HEK293 (cell line): Measurements from ENCODE around the gene CACNA1H.

ENCODE experiments used
- CTCF ChIA-PET: fragments of 350-600 bp; formaldehyde crosslinking; extraction: SDS; loops from one replicate; lab custom pipeline; 2021; ENCODE audit warnings: antibody characterized with exemption; lab: Yijun Ruan, JAX
- POLR2A ChIA-PET: fragments of 300-600 bp; formaldehyde crosslinking; extraction: SDS; loops from one replicate; lab custom pipeline; 2020; ENCODE audit warnings: antibody characterized with exemption, inconsistent platforms; lab: Yijun Ruan, JAX
- H3K27ac ChIP-seq: fragments of 200-500 bp; sonication (Bioruptor generic); 2 replicates; pipeline ENCODE4 v1.5.1; 2014; ENCODE audit warnings: low read depth, low read length, control low read depth, inconsistent platforms; ENCODE audit errors: extremely low read depth
- H3K36me3 ChIP-seq, 2 experiments: fragments of 200-500 bp in 1 of 2; sonication (Bioruptor generic) in 1 of 2; 1 replicate in 1 of 2; 2 replicates in 1 of 2; pipeline ENCODE4 v1.5.1; 2014 to 2017; ENCODE audit warnings: inconsistent platforms in 2 of 2, low read length in 2 of 2; ENCODE audit not compliant: control insufficient read depth in 2 of 2, insufficient read depth in 1 of 2
- H3K4me1 ChIP-seq: fragments of 200-500 bp; sonication (Bioruptor generic); 2 replicates; pipeline ENCODE4 v1.5.1; 2014; ENCODE audit warnings: mild to moderate bottlenecking, low read length, inconsistent platforms; ENCODE audit not compliant: control insufficient read depth, insufficient read depth
- H3K4me3 ChIP-seq: 2 replicates; pipeline ENCODE4 v1.5.1; 2011; ENCODE audit warnings: low read depth, mild to moderate bottlenecking, control low read depth, low read length, moderate library complexity
- H3K9me3 ChIP-seq: fragments of 200-500 bp; sonication (Bioruptor generic); 2 replicates; pipeline ENCODE4 v1.5.1; 2014; ENCODE audit warnings: low read depth, low read length, inconsistent platforms; ENCODE audit not compliant: control insufficient read depth, insufficient read depth
- ATF2 ChIP-seq: fragments of 450-650 bp; formaldehyde crosslinking; IDR thresholded peaks from 2 replicates; pipeline ENCODE4 v1.5.1; 2016; ENCODE audit warnings: missing biosample characterization, missing genetic modification characterization, low read depth
- GLIS1 ChIP-seq: fragments of 450-650 bp; formaldehyde crosslinking; IDR thresholded peaks from 2 replicates; pipeline ENCODE4 v1.5.1; 2016; ENCODE audit warnings: missing biosample characterization, missing genetic modification characterization
- HIC1 ChIP-seq: fragments of 450-650 bp; formaldehyde crosslinking; IDR thresholded peaks from 2 replicates; pipeline ENCODE4 v1.5.1; 2016; ENCODE audit warnings: missing biosample characterization, missing genetic modification characterization
- KLF8 ChIP-seq: fragments of 450-650 bp; formaldehyde crosslinking; IDR thresholded peaks from 2 replicates; pipeline ENCODE4 v1.5.1; 2016; ENCODE audit warnings: missing biosample characterization, missing genetic modification characterization
- OSR2 ChIP-seq: fragments of 450-650 bp; formaldehyde crosslinking; IDR thresholded peaks from 2 replicates; pipeline ENCODE4 v1.5.1; 2016; ENCODE audit warnings: missing biosample characterization, missing genetic modification characterization
- PATZ1 ChIP-seq: fragments of 450-650 bp; formaldehyde crosslinking; IDR thresholded peaks from 2 replicates; pipeline ENCODE4 v1.5.1; 2016; ENCODE audit warnings: missing biosample characterization, missing genetic modification characterization
- SCRT1 ChIP-seq: fragments of 450-650 bp; formaldehyde crosslinking; IDR thresholded peaks from 2 replicates; pipeline ENCODE4 v1.5.1; 2016; ENCODE audit warnings: missing biosample characterization, missing genetic modification characterization, borderline replicate concordance
- SP7 ChIP-seq: fragments of 450-650 bp; formaldehyde crosslinking; IDR thresholded peaks from 2 replicates; pipeline ENCODE4 v1.5.1; 2016; ENCODE audit warnings: missing biosample characterization, missing genetic modification characterization
- ZBTB1 ChIP-seq: fragments of 450-650 bp; formaldehyde crosslinking; IDR thresholded peaks from 2 replicates; pipeline ENCODE4 v1.5.1; 2016; ENCODE audit warnings: missing biosample characterization, missing genetic modification characterization
- ZBTB17 ChIP-seq: fragments of 450-650 bp; formaldehyde crosslinking; IDR thresholded peaks from 2 replicates; pipeline ENCODE4 v1.5.1; 2016; ENCODE audit warnings: missing biosample characterization, missing genetic modification characterization
- ZBTB20 ChIP-seq: fragments of 450-650 bp; formaldehyde crosslinking; IDR thresholded peaks from 2 replicates; pipeline ENCODE4 v1.5.1; 2016; ENCODE audit warnings: missing biosample characterization, missing genetic modification characterization
- ZBTB26 ChIP-seq: fragments of 450-650 bp; formaldehyde crosslinking; optimal IDR thresholded peaks from 2 replicates; pipeline ENCODE3; 2016; ENCODE audit warnings: missing biosample characterization, mild to moderate bottlenecking, missing genetic modification characterization
- ZEB2 ChIP-seq: fragments of 450-650 bp; formaldehyde crosslinking; IDR thresholded peaks from 2 replicates; pipeline ENCODE4 v1.5.1; 2016; ENCODE audit warnings: missing biosample characterization, missing genetic modification characterization
- ZFHX2 ChIP-seq: fragments of 450-650 bp; formaldehyde crosslinking; conservative IDR thresholded peaks from 2 replicates; pipeline ENCODE4 v1.5.1; 2016; ENCODE audit warnings: missing biosample characterization, missing genetic modification characterization
- ZIC2 ChIP-seq: fragments of 450-650 bp; formaldehyde crosslinking; IDR thresholded peaks from 2 replicates; pipeline ENCODE4 v1.5.1; 2016; ENCODE audit warnings: missing biosample characterization, missing genetic modification characterization
- ZNF16 ChIP-seq: fragments of 450-650 bp; formaldehyde crosslinking; IDR thresholded peaks from 2 replicates; pipeline ENCODE4 v1.5.1; 2016; ENCODE audit warnings: low read depth, missing biosample characterization, missing genetic modification characterization
- ZNF184 ChIP-seq: fragments of 450-650 bp; IDR thresholded peaks from 2 replicates; pipeline ENCODE4 v1.5.1; 2018; ENCODE audit warnings: missing biosample characterization, mild to moderate bottlenecking, missing genetic modification characterization
- ZNF248 ChIP-seq: fragments of 450-650 bp; formaldehyde crosslinking; IDR thresholded peaks from 2 replicates; pipeline ENCODE4 v1.5.1; 2017; ENCODE audit warnings: missing biosample characterization, missing genetic modification characterization
- ZNF335 ChIP-seq: fragments of 450-650 bp; formaldehyde crosslinking; conservative IDR thresholded peaks from 2 replicates; pipeline ENCODE4 v1.5.1; 2016; ENCODE audit warnings: missing biosample characterization, missing genetic modification characterization
- ZNF341 ChIP-seq: fragments of 450-650 bp; formaldehyde crosslinking; IDR thresholded peaks from 2 replicates; pipeline ENCODE4; 2016; ENCODE audit warnings: low read depth, missing biosample characterization, missing genetic modification characterization
- ZNF354C ChIP-seq: fragments of 450-650 bp; formaldehyde crosslinking; IDR thresholded peaks from 2 replicates; pipeline ENCODE4 v1.5.1; 2016; ENCODE audit warnings: missing biosample characterization, missing genetic modification characterization, low read depth, borderline replicate concordance
- ZNF394 ChIP-seq: fragments of 450-650 bp; formaldehyde crosslinking; IDR thresholded peaks from 2 replicates; pipeline ENCODE4 v1.5.1; 2016; ENCODE audit warnings: missing biosample characterization, missing genetic modification characterization, mild to moderate bottlenecking, moderate library complexity, borderline replicate concordance
- ZNF404 ChIP-seq: fragments of 450-650 bp; formaldehyde crosslinking; IDR thresholded peaks from 2 replicates; pipeline ENCODE4 v1.5.1; 2017; ENCODE audit warnings: missing biosample characterization, missing genetic modification characterization
- ZNF561 ChIP-seq: fragments of 450-650 bp; IDR thresholded peaks from 2 replicates; pipeline ENCODE4 v1.5.1; 2018; ENCODE audit warnings: missing biosample characterization, missing genetic modification characterization, borderline replicate concordance
- ZNF600 ChIP-seq: fragments of 450-650 bp; formaldehyde crosslinking; IDR thresholded peaks from 2 replicates; pipeline ENCODE4 v1.5.1; 2016; ENCODE audit warnings: missing biosample characterization, missing genetic modification characterization
- ZNF629 ChIP-seq: fragments of 450-650 bp; formaldehyde crosslinking; IDR thresholded peaks from 2 replicates; pipeline ENCODE4 v1.5.1; 2017; ENCODE audit warnings: missing biosample characterization, missing genetic modification characterization
- ZNF654 ChIP-seq: fragments of 450-650 bp; formaldehyde crosslinking; IDR thresholded peaks from 2 replicates; pipeline ENCODE4 v1.5.1; 2016; ENCODE audit warnings: low read depth, missing biosample characterization, missing genetic modification characterization
- ZNF660 ChIP-seq: fragments of 450-650 bp; IDR thresholded peaks from 2 replicates; pipeline ENCODE4 v1.5.1; 2018; ENCODE audit warnings: missing biosample characterization, mild to moderate bottlenecking, missing genetic modification characterization

CACNA1H gene

GRCh38 chr16:1108299-1109252 lies 44.3 kb upstream of the CACNA1H start (continued):
- TF ChIP-seq ZNF404 (tag by site-specific recombination) = no peak
- peak; percentile 92 for TF ChIP-seq SCRT1 (tag by site-specific recombination)
- TF ChIP-seq, all 188 proteins: peak for 5

GRCh38 chr16:1109648-1110047 lies 43.3 kb upstream of the CACNA1H start:
- no peak overlapping the region for H3K27ac ChIP-seq
- H3K4me3 ChIP-seq = no peak overlapping the region
- no peaks in the 10 kb centered on the region for H3K9me3 ChIP-seq
- TF ChIP-seq ZNF16 (tag by site-specific recombination) = no peak
- peak; percentile 97 for TF ChIP-seq ZNF600 (tag by site-specific recombination)
- TF ChIP-seq ZFHX2 (tag by site-specific recombination) = peak; percentile 53; the same call in 1 of the 2 replicates
- TF ChIP-seq GLIS1 (tag by site-specific recombination) = 0 out of 2 replicates have a peak, but pooled peaks have one; percentile 23
- TF ChIP-seq ZNF561 = no peak
- TF ChIP-seq ZNF394 (tag by site-specific recombination) = no peak
- TF ChIP-seq ZBTB17 (tag by site-specific recombination) = peak; percentile 93
- TF ChIP-seq ZBTB1 (tag by site-specific recombination) = no peak
- TF ChIP-seq ATF2 (tag by site-specific recombination) = 0 out of 2 replicates have a peak, but pooled peaks have one; percentile 20
- no peak for TF ChIP-seq ZNF654 (tag by site-specific recombination)
- TF ChIP-seq ZNF629 = 0 out of 2 replicates have a peak, but pooled peaks have one; percentile 19
- TF ChIP-seq SP7 (tag by site-specific recombination) = peak; percentile 31; the same call in 1 of the 2 replicates
- peak; percentile 73 for TF ChIP-seq ZNF341 (tag by site-specific recombination)
- no peak for TF ChIP-seq ZNF354C (tag by site-specific recombination)
- TF ChIP-seq ZNF184 = no peak
- TF ChIP-seq ZNF335 (tag by site-specific recombination) = peak; percentile 11; the same call in 1 of the 2 replicates
- TF ChIP-seq ZNF248 (tag by site-specific recombination) = no peak
- peak; percentile 55 for TF ChIP-seq PATZ1 (tag by site-specific recombination)
- TF ChIP-seq HIC1 (tag by site-specific recombination) = no peak
- peak; percentile 68; the same call in 1 of the 2 replicates for TF ChIP-seq ZEB2
- peak; percentile 92 for TF ChIP-seq ZBTB20
- TF ChIP-seq ZNF660 (tag by site-specific recombination) = 0 out of 2 replicates have a peak, but pooled peaks have one; percentile 28
- peak; percentile 82 for TF ChIP-seq ZIC2 (tag by site-specific recombination)
- TF ChIP-seq OSR2 (tag by site-specific recombination) = no peak
- peak; percentile 4 for TF ChIP-seq ZBTB26 (tag by site-specific recombination)
- TF ChIP-seq KLF8 = 0 out of 2 replicates have a peak, but pooled peaks have one; percentile 30
- CTCF ChIA-PET = interaction anchor here (1.7 kb wide), 1 partner anchor 72 kb away, joined by 5 read pairs; no protein-coding TSS in a partner anchor
- POLR2A ChIA-PET = no interaction called here
- no peaks in the 10 kb centered on the region for H3K4me1 ChIP-seq
- no peaks in the 10 kb centered on the region for H3K36me3 ChIP-seq
